ENCODE measurements around the gene FZD10. TPM values are rescaled to one million over a fixed set of nuclear protein-coding genes. Genes with fewer than 3 reads are reported as not detected.

Gene FZD10
- total and polyA plus RNA-seq, 2 of the 13 experiments (the other 11 are each of a cell fraction or from before 2014, with no cell fraction given), result not detected

GRCh38 chr12:130141901-130142683, 20.2 kb upstream of the FZD10 start:
- intact Hi-C loops (cut with micrococcal nuclease; ENCODE audit: unreplicated experiment) (no loop called here), in situ Hi-C loops (cut with HindIII; ENCODE audit: extremely low pct_ligation_motif_present, low pct_unique_long_range_greater_than_20kb) (no loop called here)
- Histone ChIP-seq H3K27ac (ENCODE audit: extremely low read length, insufficient read depth, low read length) (no peak overlapping the region), H3K9me3 (ENCODE audit: low read length) (no peaks in the 10 kb centered on the region), H3K79me2 (ENCODE audit: insufficient read depth, low read length) (no peaks in the 10 kb centered on the region), H3K36me3 (replicated peaks in 1 of 2; ENCODE audit: control insufficient read depth in 1 of 2, insufficient read depth in 2 of 2, low read length in 2 of 2) (no peaks in the 10 kb centered on the region), H3K4me3 (replicated peaks in 1 of 3; ENCODE audit: insufficient read depth in 1 of 3, low read depth in 2 of 3, low read length in 3 of 3) (no peak overlapping the region), H3K9ac (ENCODE audit: insufficient read depth, low read depth, low read length) (no peak overlapping the region), H3K27me3 (ENCODE audit: control insufficient read depth in 1 of 2, insufficient read depth in 2 of 2, low read length in 2 of 2) (peaks cover 5 to 68% of the 10 kb centered on the region in 2 experiments), H2AFZ (ENCODE audit: low read length) (no peak overlapping the region), H3K4me1 (ENCODE audit: insufficient read depth, low read length) (no peaks in the 10 kb centered on the region), H3K4me2 (ENCODE audit: low read depth, low read length) (no peak overlapping the region), H4K20me1 (ENCODE audit: insufficient read depth, low read length) (no peaks in the 10 kb centered on the region)
- no TSS peak for BruUV-seq (replicated peaks)
- DNase-seq (ENCODE audit: low spot score), result no peak
- no peak for ATAC-seq
- WGBS (ENCODE audit: low lambda C conversion rate), result 12% methylated on average over 6 of the region's 18 CpGs
- CTCF ChIA-PET (ENCODE audit: low intra/inter-chr PET ratio, low total read pairs), result no interaction called here
- FAIRE-seq, result no peak
- TF ChIP-seq, protein P1, sequence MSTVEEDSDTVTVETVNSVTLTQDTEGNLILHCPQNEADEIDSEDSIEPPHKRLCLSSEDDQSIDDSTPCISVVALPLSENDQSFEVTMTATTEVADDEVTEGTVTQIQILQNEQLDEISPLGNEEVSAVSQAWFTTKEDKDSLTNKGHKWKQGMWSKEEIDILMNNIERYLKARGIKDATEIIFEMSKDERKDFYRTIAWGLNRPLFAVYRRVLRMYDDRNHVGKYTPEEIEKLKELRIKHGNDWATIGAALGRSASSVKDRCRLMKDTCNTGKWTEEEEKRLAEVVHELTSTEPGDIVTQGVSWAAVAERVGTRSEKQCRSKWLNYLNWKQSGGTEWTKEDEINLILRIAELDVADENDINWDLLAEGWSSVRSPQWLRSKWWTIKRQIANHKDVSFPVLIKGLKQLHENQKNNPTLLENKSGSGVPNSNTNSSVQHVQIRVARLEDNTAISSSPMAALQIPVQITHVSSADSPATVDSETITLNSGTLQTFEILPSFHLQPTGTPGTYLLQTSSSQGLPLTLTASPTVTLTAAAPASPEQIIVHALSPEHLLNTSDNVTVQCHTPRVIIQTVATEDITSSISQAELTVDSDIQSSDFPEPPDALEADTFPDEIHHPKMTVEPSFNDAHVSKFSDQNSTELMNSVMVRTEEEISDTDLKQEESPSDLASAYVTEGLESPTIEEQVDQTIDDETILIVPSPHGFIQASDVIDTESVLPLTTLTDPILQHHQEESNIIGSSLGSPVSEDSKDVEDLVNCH (CRISPR knock-in tag; IDR thresholded peaks at IDR 0.05), result no peak
- TF ChIP-seq ZNF891 (CRISPR knock-in tag; IDR thresholded peaks at IDR 0.05), result no peak
- TF ChIP-seq NCOR1 (IDR thresholded peaks at IDR 0.05; ENCODE audit: borderline replicate concordance, low read length), result no peak
- POLR2A ChIA-PET, result no interaction called here

GRCh38 chr12:130142736-130143135, 19.5 kb upstream of the FZD10 start:
- WGBS (ENCODE audit: low lambda C conversion rate), result 6% methylated on average over 7 of the region's 14 CpGs
- H3K36me3 ChIP-seq (replicated peaks in 1 of 2; ENCODE audit: control insufficient read depth in 1 of 2, insufficient read depth in 2 of 2, low read length in 2 of 2), result no peaks in the 10 kb centered on the region
- no peak overlapping the region for H3K9ac ChIP-seq (ENCODE audit: insufficient read depth, low read depth, low read length)
- BruUV-seq (replicated peaks), result no TSS peak
- FAIRE-seq (no peak), ATAC-seq (no peak), DNase-seq (ENCODE audit: low spot score) (no peak)
- CTCF ChIA-PET (ENCODE audit: low intra/inter-chr PET ratio, low total read pairs), result no interaction called here
- H2AFZ ChIP-seq (ENCODE audit: low read length), result no peak overlapping the region
- POLR2A ChIA-PET, result no interaction called here
- H4K20me1 ChIP-seq (ENCODE audit: insufficient read depth, low read length), result no peaks in the 10 kb centered on the region
- intact Hi-C loops (cut with micrococcal nuclease; ENCODE audit: unreplicated experiment) (no loop called here), in situ Hi-C loops (cut with HindIII; ENCODE audit: extremely low pct_ligation_motif_present, low pct_unique_long_range_greater_than_20kb) (no loop called here)
- H3K9me3 ChIP-seq (ENCODE audit: low read length), result no peaks in the 10 kb centered on the region
- H3K4me3 ChIP-seq (replicated peaks in 1 of 3; ENCODE audit: insufficient read depth in 1 of 3, low read depth in 2 of 3, low read length in 3 of 3), result no peak overlapping the region
- H3K4me2 ChIP-seq (ENCODE audit: low read depth, low read length), result no peak overlapping the region
- H3K4me1 ChIP-seq (ENCODE audit: insufficient read depth, low read length), result no peaks in the 10 kb centered on the region
- H3K79me2 ChIP-seq (ENCODE audit: insufficient read depth, low read length), result no peaks in the 10 kb centered on the region
- no peak overlapping the region for H3K27ac ChIP-seq (ENCODE audit: extremely low read length, insufficient read depth, low read length)
- H3K27me3 ChIP-seq (ENCODE audit: control insufficient read depth in 1 of 2, insufficient read depth in 2 of 2, low read length in 2 of 2), result peaks cover 4 to 63% of the 10 kb centered on the region in 2 experiments
- TF ChIP-seq HDAC1 (CRISPR knock-in tag; IDR thresholded peaks at IDR 0.05) (no peak), ZSCAN12 (CRISPR knock-in tag; IDR thresholded peaks at IDR 0.05) (no peak), ZSCAN25 (CRISPR knock-in tag; IDR thresholded peaks at IDR 0.05) (no peak), ZMYM3 (CRISPR knock-in tag; IDR thresholded peaks at IDR 0.05) (no peak), ATAD3A (CRISPR knock-in tag; IDR thresholded peaks at IDR 0.05) (no peak), SRSF4 (IDR thresholded peaks at IDR 0.05; ENCODE audit: low read depth, low read length, poor library complexity, severe bottlenecking) (no peak)
- TF ChIP-seq, protein P2, sequence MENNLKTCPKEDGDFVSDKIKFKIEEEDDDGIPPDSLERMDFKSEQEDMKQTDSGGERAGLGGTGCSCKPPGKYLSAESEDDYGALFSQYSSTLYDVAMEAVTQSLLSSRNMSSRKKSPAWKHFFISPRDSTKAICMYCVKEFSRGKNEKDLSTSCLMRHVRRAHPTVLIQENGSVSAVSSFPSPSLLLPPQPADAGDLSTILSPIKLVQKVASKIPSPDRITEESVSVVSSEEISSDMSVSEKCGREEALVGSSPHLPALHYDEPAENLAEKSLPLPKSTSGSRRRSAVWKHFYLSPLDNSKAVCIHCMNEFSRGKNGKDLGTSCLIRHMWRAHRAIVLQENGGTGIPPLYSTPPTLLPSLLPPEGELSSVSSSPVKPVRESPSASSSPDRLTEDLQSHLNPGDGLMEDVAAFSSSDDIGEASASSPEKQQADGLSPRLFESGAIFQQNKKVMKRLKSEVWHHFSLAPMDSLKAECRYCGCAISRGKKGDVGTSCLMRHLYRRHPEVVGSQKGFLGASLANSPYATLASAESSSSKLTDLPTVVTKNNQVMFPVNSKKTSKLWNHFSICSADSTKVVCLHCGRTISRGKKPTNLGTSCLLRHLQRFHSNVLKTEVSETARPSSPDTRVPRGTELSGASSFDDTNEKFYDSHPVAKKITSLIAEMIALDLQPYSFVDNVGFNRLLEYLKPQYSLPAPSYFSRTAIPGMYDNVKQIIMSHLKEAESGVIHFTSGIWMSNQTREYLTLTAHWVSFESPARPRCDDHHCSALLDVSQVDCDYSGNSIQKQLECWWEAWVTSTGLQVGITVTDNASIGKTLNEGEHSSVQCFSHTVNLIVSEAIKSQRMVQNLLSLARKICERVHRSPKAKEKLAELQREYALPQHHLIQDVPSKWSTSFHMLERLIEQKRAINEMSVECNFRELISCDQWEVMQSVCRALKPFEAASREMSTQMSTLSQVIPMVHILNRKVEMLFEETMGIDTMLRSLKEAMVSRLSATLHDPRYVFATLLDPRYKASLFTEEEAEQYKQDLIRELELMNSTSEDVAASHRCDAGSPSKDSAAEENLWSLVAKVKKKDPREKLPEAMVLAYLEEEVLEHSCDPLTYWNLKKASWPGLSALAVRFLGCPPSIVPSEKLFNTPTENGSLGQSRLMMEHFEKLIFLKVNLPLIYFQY (CRISPR knock-in tag; IDR thresholded peaks at IDR 0.05; ENCODE audit: borderline replicate concordance), result no peak
- TF ChIP-seq, protein P3, sequence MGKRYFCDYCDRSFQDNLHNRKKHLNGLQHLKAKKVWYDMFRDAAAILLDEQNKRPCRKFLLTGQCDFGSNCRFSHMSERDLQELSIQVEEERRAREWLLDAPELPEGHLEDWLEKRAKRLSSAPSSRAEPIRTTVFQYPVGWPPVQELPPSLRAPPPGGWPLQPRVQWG (CRISPR knock-in tag; IDR thresholded peaks at IDR 0.05; ENCODE audit: borderline replicate concordance, low read depth), result no peak

Data from HepG2 (cell line).